HG02759 (cell line): ENCODE measurements around the gene SAYSD1.
"Not testable (repeated sequence)": the region's sequence is repeated elsewhere in the genome, so short reads cannot be mapped to it uniquely, and the experiment has no call there.

ENCODE experiments used
- ATAC-seq: cut with Tn5 transposase; IDR thresholded peaks from one replicate; pipeline ENCODE4 v1.9.1; 2021; ENCODE audit warnings: mild to moderate bottlenecking, moderate library complexity; ENCODE audit not compliant: unreplicated experiment

SAYSD1 gene

DNA sequence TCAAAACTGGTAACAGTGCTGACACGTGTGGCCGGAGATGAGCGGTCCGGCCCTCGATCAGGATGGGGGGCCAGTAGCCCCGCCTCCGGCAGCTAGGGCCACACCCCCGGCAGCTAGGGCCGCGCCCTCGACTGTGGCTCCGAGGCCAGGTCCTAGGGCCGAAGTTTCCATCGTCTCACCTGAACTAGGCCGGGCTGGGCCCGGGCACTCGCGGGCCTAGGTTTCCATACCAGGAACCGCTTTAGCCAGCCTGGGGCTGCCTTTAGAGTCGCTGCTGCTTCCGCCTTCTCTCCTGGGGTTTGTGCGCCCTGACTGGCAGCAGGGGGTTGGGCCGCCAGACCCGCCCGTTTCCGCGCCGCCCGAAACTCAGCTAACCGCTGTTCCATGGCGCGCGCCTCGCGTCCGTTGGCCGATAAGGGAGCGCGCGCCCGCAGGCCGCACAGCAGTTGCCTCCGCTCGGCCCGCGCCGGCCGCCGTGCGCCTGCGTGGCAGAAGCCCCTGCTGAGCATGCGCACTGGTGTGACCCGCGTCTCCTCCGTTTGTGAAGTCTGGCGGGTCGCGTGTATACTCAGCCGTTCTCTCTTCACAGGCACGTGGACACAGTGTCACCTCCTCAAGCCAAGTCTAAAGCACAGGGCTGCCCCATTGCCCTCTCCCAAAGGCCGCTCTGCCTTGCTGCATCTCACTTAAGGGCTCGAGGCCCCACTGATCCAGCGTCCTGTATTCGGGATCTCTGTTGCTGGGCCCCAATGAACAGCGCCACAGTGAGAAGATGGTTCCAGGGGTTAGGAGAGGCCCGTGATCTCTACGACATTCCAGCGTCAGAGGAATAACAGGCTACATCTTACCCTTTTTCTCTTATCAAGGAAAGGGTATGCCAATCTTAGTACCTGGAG lies at the start of gene SAYSD1:
TSS of gene SAYSD1 (minus strand) at position 483 of the 896 bp plus-strand sequence. CDS start at position 386, 97 bp downstream.
- ATAC-seq = peak; percentile 92

DNA sequence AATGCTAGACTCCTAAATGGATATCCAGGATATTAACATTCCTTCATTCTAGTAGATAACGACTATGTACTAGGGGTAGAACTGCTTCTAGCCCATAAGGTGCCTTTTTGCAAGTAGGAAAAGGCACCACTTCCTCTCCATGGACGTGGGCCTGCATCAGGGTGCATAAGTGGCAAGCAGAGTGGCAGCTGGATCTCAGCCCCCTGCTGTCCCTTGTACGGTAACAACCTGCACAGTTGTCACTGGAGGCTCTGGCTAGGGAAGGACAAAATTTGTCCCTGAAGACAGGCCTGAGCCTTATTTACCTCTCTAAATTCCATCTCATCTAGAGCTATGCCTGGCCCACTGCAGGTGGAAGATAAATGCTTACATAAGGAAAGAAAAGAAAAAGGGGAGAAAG lies 42.5 kb upstream of the SAYSD1 start:
- no peak for ATAC-seq

GRCh38 chr6:39156801-39157200 lies 41.8 kb upstream of the SAYSD1 start:
- no peak for ATAC-seq

GRCh38 chr6:39154705-39155104 lies 39.7 kb upstream of the SAYSD1 start:
- ATAC-seq = no peak

DNA sequence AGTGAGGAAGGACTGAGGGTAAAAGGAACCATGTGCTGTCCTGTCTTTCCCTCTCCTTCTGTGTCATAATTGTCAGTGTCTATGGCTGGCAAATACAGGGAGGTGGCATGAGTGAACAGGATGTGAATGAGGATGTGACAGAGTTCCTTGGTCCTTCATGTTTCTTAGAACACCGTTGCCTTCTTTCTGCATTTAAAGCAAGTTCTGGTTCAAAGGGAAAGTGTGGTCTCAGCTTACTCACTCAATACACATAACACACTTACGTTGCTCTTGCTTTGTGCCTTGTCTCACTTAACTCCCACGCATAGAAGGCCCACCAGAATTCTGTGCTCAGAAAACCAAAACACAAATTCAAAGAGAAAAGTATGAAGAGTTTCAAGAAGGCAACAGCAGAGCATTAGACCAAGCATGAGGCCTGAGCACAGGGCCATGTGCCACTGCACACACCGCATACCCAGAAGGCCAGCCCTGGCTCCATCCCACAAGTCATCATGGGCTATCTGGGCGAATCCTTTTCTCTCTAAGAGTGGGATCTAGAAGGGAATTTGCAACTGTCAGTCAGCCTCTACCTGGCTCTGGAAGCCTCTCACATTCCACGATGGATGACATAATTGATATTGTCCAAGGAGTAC lies 38.9 kb upstream of the SAYSD1 start:
- ATAC-seq = no peak

GRCh38 chr6:39152262-39152661 lies 37.3 kb upstream of the SAYSD1 start:
- no peak for ATAC-seq

DNA sequence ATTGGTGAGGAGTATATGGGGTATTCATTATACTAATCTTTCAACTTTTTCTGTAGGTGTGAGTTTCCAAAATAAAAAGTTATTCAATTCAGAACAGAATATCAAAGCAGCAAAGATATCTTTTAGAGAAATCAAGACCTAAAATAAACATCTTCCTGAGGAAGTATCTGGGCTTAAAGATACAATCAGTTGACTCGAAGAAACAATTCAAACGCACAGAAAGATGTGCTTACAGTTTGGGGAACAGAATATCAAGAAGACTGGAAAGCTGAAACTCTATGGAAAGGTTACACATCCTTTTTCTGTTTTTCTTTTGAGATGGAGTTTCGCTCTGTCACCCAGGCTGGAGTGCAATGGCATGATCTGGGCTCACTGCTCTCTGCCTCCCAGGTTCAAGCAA lies 36.2 kb upstream of the SAYSD1 start:
- no peak for ATAC-seq

DNA sequence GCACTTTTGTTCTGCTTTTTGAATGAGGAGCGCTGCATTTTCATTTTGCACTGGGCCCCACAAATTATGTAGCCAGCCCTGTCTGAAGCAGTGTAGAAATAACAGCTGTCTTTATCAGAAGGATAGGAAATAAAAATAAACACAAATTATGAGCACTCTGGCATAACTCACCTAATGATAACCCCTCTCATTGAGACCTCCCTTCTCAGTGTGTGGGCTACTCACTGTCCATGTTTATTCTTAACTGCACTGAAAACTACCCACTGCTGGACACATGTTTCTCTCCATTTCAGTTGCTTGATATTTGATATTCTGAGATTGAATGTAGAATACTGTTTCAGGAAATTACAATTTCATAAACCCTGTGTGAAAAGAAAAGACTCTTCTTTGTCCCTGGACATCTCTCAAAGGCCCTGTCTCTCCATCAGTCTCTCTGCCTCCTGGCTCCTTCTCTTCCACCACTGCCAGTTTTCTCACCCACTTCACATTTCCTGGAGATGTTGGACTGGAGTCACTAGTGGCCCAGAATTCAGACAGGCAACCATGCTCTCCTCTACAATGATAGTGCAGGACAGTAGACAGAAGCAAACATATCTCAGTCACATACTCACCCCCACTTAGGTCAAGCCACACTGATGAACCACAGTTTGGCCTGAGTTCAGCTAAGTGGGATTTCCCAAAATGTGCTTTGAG lies 29.6 kb upstream of the SAYSD1 start:
- no peak for ATAC-seq

DNA sequence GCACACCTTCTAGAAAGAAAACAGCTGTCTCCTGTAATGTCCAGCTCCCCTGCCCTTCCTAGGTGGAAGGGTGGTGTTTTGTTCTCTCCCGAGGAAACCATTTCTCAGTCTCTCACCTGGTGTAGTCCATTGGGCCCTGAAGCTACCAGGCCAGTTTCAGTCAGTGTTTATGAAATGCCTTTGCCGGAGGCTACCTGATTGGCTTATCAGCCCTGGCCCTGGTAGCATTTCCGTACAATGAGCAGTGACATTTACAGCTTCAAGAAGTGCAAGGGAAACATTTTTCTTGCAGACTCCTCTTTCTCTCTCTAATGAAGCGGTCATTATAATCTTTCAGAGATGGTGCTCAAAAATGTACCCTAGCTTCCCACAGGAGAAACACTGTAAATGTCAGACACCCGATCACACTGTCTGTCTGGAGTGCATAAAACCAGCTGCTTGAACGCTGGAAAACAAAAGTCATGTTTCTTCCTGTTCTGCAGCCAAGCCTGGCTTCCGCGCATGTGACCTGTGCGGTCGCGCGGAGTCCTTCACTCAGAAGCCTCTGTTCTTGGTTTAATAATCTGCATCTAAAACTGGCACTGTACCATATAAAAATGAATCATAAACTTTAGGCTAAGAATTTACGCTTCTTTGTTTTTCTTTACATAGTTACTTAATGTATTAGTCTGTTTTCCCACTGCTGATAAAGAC lies 28.4 kb upstream of the SAYSD1 start:
- no peak for ATAC-seq

DNA sequence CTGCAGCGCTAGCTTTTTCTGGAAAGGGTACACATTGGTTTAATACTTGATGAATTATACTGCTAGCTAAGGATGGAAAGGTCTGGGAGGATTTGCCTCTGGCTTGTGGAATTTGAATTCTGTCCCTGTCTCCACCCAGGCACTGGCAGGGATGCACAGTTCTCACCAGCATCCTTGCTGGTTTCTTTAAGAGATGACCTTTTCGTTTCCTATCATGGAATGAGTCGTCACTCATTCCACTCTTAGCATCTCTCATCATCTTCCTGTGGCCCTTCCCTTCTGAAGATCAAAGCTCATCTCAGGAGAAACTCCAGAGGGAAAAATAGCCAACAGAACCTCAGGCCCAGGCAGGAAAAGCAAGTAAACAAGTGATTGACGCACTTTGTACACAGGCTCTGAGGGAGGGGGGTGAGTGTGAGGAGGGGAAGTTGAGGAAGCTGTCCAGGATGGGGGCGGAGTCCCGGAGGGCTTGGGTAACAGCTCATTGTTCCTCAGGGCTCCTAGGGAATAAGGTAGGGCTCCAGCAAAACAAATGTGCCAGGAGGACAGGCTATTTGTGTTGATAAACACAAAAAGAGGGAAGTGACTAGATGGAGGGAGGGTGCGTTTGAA lies 25.7 kb upstream of the SAYSD1 start:
- no peak for ATAC-seq

DNA sequence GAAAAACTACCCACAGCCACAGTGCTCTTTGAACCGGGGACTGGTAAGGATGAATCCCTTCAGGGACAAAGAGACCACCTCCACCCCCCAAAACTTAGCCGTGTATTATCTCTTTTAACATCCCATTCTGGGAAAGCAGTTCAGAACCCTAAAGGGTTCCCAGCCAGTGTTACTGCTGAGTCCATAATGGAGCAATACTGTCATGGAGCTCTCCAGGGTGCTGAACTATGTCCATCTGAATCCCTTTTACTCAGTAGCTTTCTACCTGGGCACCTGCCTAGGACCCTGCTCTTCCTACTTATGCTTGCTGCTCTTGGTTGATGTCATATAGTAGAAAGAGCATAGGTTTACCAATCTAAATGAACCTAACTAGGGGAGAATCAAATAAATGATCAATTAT lies 22.3 kb upstream of the SAYSD1 start:
- no peak for ATAC-seq

GRCh38 chr6:39136207-39136606 lies 21.2 kb upstream of the SAYSD1 start:
- not testable (repeated sequence) for ATAC-seq

GRCh38 chr6:39134761-39135160 lies 19.8 kb upstream of the SAYSD1 start:
- ATAC-seq = not testable (repeated sequence)

DNA sequence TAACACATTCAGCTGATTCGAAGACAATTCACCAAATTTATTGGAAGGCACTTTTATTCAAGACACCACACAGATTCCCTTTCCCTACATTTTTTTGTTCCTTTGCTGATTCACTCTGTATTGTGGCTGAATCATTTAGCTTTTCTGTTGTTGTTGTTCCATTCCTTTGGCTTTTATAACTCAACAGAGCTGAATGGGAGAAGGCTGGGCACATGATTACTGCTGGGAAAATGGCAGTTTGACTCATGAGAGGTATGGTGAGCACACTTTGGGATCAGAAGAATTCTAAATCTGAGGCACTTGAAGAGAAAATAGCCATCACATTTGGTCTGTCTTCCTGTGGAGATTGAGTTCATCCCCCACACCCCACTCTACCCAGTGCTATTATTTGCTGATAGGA lies 15.7 kb upstream of the SAYSD1 start:
- ATAC-seq = no peak

GRCh38 chr6:39128832-39129231 lies 13.8 kb upstream of the SAYSD1 start:
- ATAC-seq = no peak

DNA sequence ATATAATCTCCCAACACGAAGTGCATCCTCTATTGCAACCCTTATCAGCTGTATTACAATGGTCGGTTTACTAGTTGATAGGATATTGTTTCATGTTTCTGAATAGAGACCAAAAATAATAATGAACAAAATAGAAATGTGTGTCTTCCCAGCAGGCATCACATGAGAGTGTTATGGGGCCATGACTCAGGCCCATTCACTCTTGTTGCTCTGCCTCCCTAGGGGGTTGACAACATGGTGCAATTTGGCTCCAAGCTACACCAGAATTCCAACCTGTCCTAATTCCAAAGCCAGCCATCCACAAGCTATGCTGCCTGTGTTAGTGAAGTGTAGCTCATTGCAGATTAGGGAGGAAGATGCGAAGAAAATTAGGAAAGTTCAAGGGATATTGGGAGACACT lies 13.1 kb upstream of the SAYSD1 start:
- ATAC-seq = no peak

DNA sequence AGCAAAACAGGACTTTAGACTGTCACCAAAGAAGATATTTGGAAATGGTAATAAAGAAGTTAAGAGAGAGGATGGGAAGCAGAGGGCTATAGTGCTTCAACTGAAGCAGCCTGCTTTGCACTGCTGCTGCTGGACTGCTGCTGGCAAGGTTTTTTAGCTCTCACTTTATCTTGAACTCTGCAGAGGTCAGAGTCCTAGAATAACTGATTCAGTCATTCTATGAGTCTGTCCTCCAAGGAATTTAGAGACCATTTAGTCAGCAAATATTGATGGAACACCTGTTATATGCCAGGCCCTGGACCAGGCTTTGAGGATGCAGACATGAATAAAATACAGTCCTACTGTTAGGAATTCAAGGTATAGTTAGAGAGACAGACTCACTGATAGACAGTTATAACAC lies 9.1 kb upstream of the SAYSD1 start:
- no peak for ATAC-seq

- no peak for ATAC-seq
These were observed 3.9 kb upstream of the SAYSD1 start for GRCh38 chr6:39118921-39119320.

- peak; percentile 10 for ATAC-seq
These were observed 640 bp downstream of the SAYSD1 start for GRCh38 chr6:39114388-39114703.

GRCh38 chr6:39113788-39114187 lies 1.2 kb downstream of the SAYSD1 start:
- no peak for ATAC-seq

DNA sequence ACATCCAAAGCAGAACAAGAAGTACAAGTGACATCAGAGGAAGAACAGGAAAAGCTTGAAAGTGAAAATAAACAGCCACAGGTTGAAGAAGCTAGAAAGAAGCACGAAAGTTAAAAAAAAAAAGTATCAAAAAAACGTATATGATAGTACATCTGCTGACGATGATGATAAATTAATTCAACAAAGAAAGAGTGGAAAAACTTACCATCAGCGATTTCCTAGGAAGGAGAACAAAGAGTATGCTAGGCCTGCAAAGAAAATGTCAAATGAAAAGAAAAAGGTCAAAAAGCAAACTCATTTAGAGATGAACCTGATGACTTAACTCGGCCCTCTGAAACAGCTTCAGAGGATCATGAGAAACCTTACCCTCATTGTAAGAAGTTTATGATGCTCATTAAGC lies 3.7 kb downstream of the SAYSD1 start:
- no peak for ATAC-seq
